ENCODE data around the gene ANO3. TPM values are rescaled to one million over a fixed set of nuclear protein-coding genes. Genes with fewer than 3 reads are reported as not detected.
"Not testable (repeated sequence)": the region's sequence is repeated elsewhere in the genome, so short reads cannot be mapped to it uniquely, and the experiment has no call there.

The ANO3 gene
- total RNA-seq, 4 donors from 2014 or later: 1.6 to 1.8 TPM; not detected in 2

- peak; percentile 10 to 46 (median 33) for TF ChIP-seq CTCF (IDR thresholded peaks at IDR 0.05)
- no peak for TF ChIP-seq POLR2A (IDR thresholded peaks at IDR 0.05)
- DNase-seq: no peak
- Histone ChIP-seq H3K36me3 (no peaks in the 10 kb centered on the region), H3K27ac (no peak overlapping the region), H3K4me3 (no peak overlapping the region), H3K9me3 (no peaks in the 10 kb centered on the region), H3K4me1 (no peaks in the 10 kb centered on the region), H3K27me3 (no peaks in the 10 kb centered on the region)
- intact Hi-C loops (cut with DNase I; ENCODE audit: low total_unique reads): no loop called here
Observed at GRCh38 chr11:26297189-26297975, 34.5 kb upstream of the ANO3 start.

GRCh38 chr11:26316372-26316771, 15.6 kb upstream of the ANO3 start:
- H3K4me1 ChIP-seq; H3K27me3 ChIP-seq; H3K27ac ChIP-seq; H3K36me3 ChIP-seq; intact Hi-C loops (cut with DNase I; ENCODE audit: low total_unique reads); DNase-seq; H3K9me3 ChIP-seq; H3K4me3 ChIP-seq: not testable (repeated sequence)

GRCh38 chr11:26319906-26320305, 12.0 kb upstream of the ANO3 start:
- DNase-seq: no peak
- Histone ChIP-seq H3K27me3 (no peaks in the 10 kb centered on the region), H3K27ac (no peak overlapping the region), H3K36me3 (no peaks in the 10 kb centered on the region), H3K4me3 (no peak overlapping the region), H3K9me3 (no peaks in the 10 kb centered on the region), H3K4me1 (no peaks in the 10 kb centered on the region)
- intact Hi-C loops (cut with DNase I; ENCODE audit: low total_unique reads): no loop called here
- TF ChIP-seq CTCF (IDR thresholded peaks at IDR 0.05) (no peak), POLR2A (IDR thresholded peaks at IDR 0.05) (no peak)

- no peaks in the 10 kb centered on the region for H3K9me3 ChIP-seq
- H3K27me3 ChIP-seq: no peaks in the 10 kb centered on the region
- no peak overlapping the region for H3K27ac ChIP-seq
- no peak for TF ChIP-seq CTCF (IDR thresholded peaks at IDR 0.05)
- no peak for TF ChIP-seq POLR2A (IDR thresholded peaks at IDR 0.05)
- no peaks in the 10 kb centered on the region for H3K4me1 ChIP-seq
- H3K36me3 ChIP-seq: no peaks in the 10 kb centered on the region
- DNase-seq: no peak
- intact Hi-C loops (cut with DNase I; ENCODE audit: low total_unique reads): no loop called here
- no peak overlapping the region for H3K4me3 ChIP-seq
Observed at GRCh38 chr11:26321516-26321915, 10.4 kb upstream of the ANO3 start.

GRCh38 chr11:26322335-26323067, 9.4 kb upstream of the ANO3 start:
- Histone ChIP-seq H3K27ac (no peak overlapping the region), H3K9me3 (no peaks in the 10 kb centered on the region), H3K4me1 (no peaks in the 10 kb centered on the region), H3K4me3 (no peak overlapping the region), H3K27me3 (no peaks in the 10 kb centered on the region), H3K36me3 (no peaks in the 10 kb centered on the region)
- TF ChIP-seq CTCF (IDR thresholded peaks at IDR 0.05) (no peak), POLR2A (IDR thresholded peaks at IDR 0.05) (no peak)
- no peak for DNase-seq
- intact Hi-C loops (cut with DNase I; ENCODE audit: low total_unique reads): no loop called here

Data from uterus (tissue), 4 donors.